Neural cell (in vitro differentiated cells): ENCODE measurements around the gene INTS4. TPM values are rescaled to one million over a fixed set of nuclear protein-coding genes. Genes with fewer than 3 reads are reported as not detected.

ENCODE experiments used
- H2AFZ ChIP-seq: fragments of 200-600, 300-800 bp; sonication (generic), shearing (Covaris generic); 2 replicates; pipeline ENCODE4 v1.6.0; 2014; ENCODE audit warnings: low read depth, mild to moderate bottlenecking, antibody characterized with exemption, low read length, moderate library complexity
- H3F3A ChIP-seq: fragments of 200-600 bp; shearing (Covaris generic); 2 replicates; pipeline ENCODE4 v1.6.1; 2016; ENCODE audit warnings: mild to moderate bottlenecking, moderate library complexity, mixed read lengths, antibody characterized with exemption, low read length; ENCODE audit not compliant: insufficient read depth, poor library complexity, severe bottlenecking
- H3K27ac ChIP-seq: fragments of 200-600, 300-800 bp; sonication (generic), shearing (Covaris generic); 2 replicates; pipeline ENCODE4 v1.5.1; 2014; ENCODE audit warnings: mild to moderate bottlenecking, low read length, moderate library complexity
- H3K27me3 ChIP-seq: fragments of 300-800, 200-600 bp; sonication (generic), shearing (Covaris generic); 2 replicates; pipeline ENCODE4 v1.6.0; 2014; ENCODE audit warnings: mild to moderate bottlenecking, low read depth, low read length, moderate library complexity; ENCODE audit not compliant: insufficient read depth
- H3K36me3 ChIP-seq: fragments of 300-800, 200-600 bp; sonication (generic), shearing (Covaris generic); 2 replicates; pipeline ENCODE4 v1.5.1; 2014; ENCODE audit warnings: mild to moderate bottlenecking, antibody characterized with exemption, low read length, moderate library complexity; ENCODE audit not compliant: insufficient read depth
- H3K4me2 ChIP-seq: fragments of 300-800, 200-600 bp; sonication (generic), shearing (Covaris generic); 2 replicates; pipeline ENCODE4 v1.6.0; 2014; ENCODE audit warnings: mild to moderate bottlenecking, low read length
- H3K4me3 ChIP-seq: fragments of 300-800, 200-600 bp; sonication (generic), shearing (Covaris generic); 2 replicates; pipeline ENCODE4 v1.5.1; 2014; ENCODE audit warnings: mild to moderate bottlenecking, low read length, moderate library complexity
- H3K79me2 ChIP-seq: fragments of 200-600 bp; shearing (Covaris generic); replicated peaks from 2 replicates; pipeline ENCODE4 v1.6.0; 2014; ENCODE audit warnings: mild to moderate bottlenecking, low read length, moderate library complexity; ENCODE audit not compliant: insufficient read depth
- H3K9ac ChIP-seq: fragments of 300-800, 200-600 bp; sonication (generic), shearing (Covaris generic); 2 replicates; pipeline ENCODE4 v1.6.1; 2016; ENCODE audit warnings: mild to moderate bottlenecking, low read length, mixed read lengths
- H3K9me2 ChIP-seq: fragments of 200-600 bp; shearing (Covaris generic); 2 replicates; pipeline ENCODE4 v1.6.1; 2016; ENCODE audit warnings: mild to moderate bottlenecking, low read length, mixed read lengths; ENCODE audit not compliant: insufficient read depth
- H3K9me3 ChIP-seq: fragments of 200-600, 300-800 bp; sonication (generic), shearing (Covaris generic); 2 replicates; pipeline ENCODE4 v1.6.1; 2016; ENCODE audit warnings: mild to moderate bottlenecking, mixed run types, low read length, moderate library complexity, mixed read lengths
- H4K20me1 ChIP-seq: fragments of 200-600 bp; shearing (Covaris generic); 2 replicates; pipeline ENCODE4 v1.6.1; 2016; ENCODE audit warnings: mild to moderate bottlenecking, mixed run types; ENCODE audit not compliant: insufficient read depth
- EP300 ChIP-seq: fragments of 450-650 bp; conservative IDR thresholded peaks from 2 replicates; pipeline ENCODE4 v1.6.1; 2014; ENCODE audit warnings: antibody characterized with exemption, mild to moderate bottlenecking, moderate library complexity; ENCODE audit not compliant: poor library complexity, severe bottlenecking
- EZH2 ChIP-seq: fragments of 200-600, 300-800 bp; shearing (Covaris generic), sonication (generic); IDR thresholded peaks from 2 replicates; pipeline ENCODE4 v1.6.1; 2014; ENCODE audit warnings: antibody characterized with exemption, low read length, borderline replicate concordance, mild to moderate bottlenecking; ENCODE audit not compliant: insufficient read depth, poor library complexity, severe bottlenecking
- MXI1 ChIP-seq: fragments of 450-650 bp; conservative IDR thresholded peaks from 2 replicates; pipeline ENCODE4 v1.6.1; 2014; ENCODE audit warnings: antibody characterized with exemption, mild to moderate bottlenecking; ENCODE audit not compliant: poor library complexity, severe bottlenecking
- POLR2AphosphoS5 ChIP-seq: IDR thresholded peaks from 2 replicates; pipeline ENCODE4 v1.6.1; 2012
- RAD21 ChIP-seq: fragments of 450-650 bp; conservative IDR thresholded peaks from 2 replicates; pipeline ENCODE4 v1.6.1; 2014; ENCODE audit warnings: antibody characterized with exemption, mild to moderate bottlenecking, moderate library complexity
- REST ChIP-seq: IDR thresholded peaks from 2 replicates; pipeline ENCODE4 v1.6.1; 2012; ENCODE audit warnings: borderline replicate concordance
- SMC3 ChIP-seq: fragments of 450-650 bp; conservative IDR thresholded peaks from 2 replicates; pipeline ENCODE4 v1.6.1; 2014; ENCODE audit warnings: antibody characterized with exemption, mild to moderate bottlenecking, moderate library complexity; ENCODE audit not compliant: poor library complexity
- TAF1 ChIP-seq: IDR thresholded peaks from 2 replicates; pipeline ENCODE4 v1.6.1; 2012; ENCODE audit warnings: low read depth
- polyA plus RNA-seq: library from polyadenylated mRNA; depleted of rRNA; stranded (reverse); fragments of >200 nt; gene quantifications from 2 replicates; pipeline ENCODE4 v1.2.3, GENCODE V29; 2014
- TF ChIP-seq, protein P1 (sequence below): fragments of 450-650 bp; IDR thresholded peaks from 2 replicates; pipeline ENCODE4 v1.5.1; 2014; ENCODE audit warnings: antibody characterized with exemption, mild to moderate bottlenecking, moderate library complexity; ENCODE audit not compliant: poor library complexity, severe bottlenecking

INTS4 gene
- polyA plus RNA-seq, 1 donor from 2014 or later = 34.5 TPM

- H3K4me3 ChIP-seq = no peak overlapping the region
- TF ChIP-seq POLR2AphosphoS5 (no peak), MXI1 (no peak), SMC3 (no peak), RAD21 (no peak), EP300 (no peak)
- TF ChIP-seq, protein P1, sequence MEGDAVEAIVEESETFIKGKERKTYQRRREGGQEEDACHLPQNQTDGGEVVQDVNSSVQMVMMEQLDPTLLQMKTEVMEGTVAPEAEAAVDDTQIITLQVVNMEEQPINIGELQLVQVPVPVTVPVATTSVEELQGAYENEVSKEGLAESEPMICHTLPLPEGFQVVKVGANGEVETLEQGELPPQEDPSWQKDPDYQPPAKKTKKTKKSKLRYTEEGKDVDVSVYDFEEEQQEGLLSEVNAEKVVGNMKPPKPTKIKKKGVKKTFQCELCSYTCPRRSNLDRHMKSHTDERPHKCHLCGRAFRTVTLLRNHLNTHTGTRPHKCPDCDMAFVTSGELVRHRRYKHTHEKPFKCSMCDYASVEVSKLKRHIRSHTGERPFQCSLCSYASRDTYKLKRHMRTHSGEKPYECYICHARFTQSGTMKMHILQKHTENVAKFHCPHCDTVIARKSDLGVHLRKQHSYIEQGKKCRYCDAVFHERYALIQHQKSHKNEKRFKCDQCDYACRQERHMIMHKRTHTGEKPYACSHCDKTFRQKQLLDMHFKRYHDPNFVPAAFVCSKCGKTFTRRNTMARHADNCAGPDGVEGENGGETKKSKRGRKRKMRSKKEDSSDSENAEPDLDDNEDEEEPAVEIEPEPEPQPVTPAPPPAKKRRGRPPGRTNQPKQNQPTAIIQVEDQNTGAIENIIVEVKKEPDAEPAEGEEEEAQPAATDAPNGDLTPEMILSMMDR = no peak
- H3K36me3 ChIP-seq = no peaks in the 10 kb centered on the region
- no peaks in the 10 kb centered on the region for H3K9me3 ChIP-seq
- no peaks in the 10 kb centered on the region for H4K20me1 ChIP-seq
- H3K27ac ChIP-seq = no peak overlapping the region
- H2AFZ ChIP-seq = no peak overlapping the region
- no peaks in the 10 kb centered on the region for H3K79me2 ChIP-seq
- no peaks in the 10 kb centered on the region for H3K9me2 ChIP-seq
- H3K27me3 ChIP-seq = no peaks in the 10 kb centered on the region
- no peak overlapping the region for H3K9ac ChIP-seq
- no peak overlapping the region for H3K4me2 ChIP-seq
- no peaks in the 10 kb centered on the region for H3F3A ChIP-seq
Measured at GRCh38 chr11:78038697-78039313, 44.3 kb upstream of the INTS4 start.

- Histone ChIP-seq H2AFZ (no peak overlapping the region), H3K27ac (no peak overlapping the region)
Measured at GRCh38 chr11:78037825-78038620, 43.6 kb upstream of the INTS4 start.

More at GRCh38 chr11:78037825-78038620, 43.6 kb upstream of the INTS4 start:
- no peaks in the 10 kb centered on the region for H3K79me2 ChIP-seq
- no peaks in the 10 kb centered on the region for H3K36me3 ChIP-seq
- no peak overlapping the region for H3K4me2 ChIP-seq
- H3K9me2 ChIP-seq = no peaks in the 10 kb centered on the region
- H3F3A ChIP-seq = no peaks in the 10 kb centered on the region
- no peak overlapping the region for H3K4me3 ChIP-seq
- no peaks in the 10 kb centered on the region for H4K20me1 ChIP-seq
- no peak for TF ChIP-seq EZH2
- TF ChIP-seq RAD21 = no peak
- no peak for TF ChIP-seq MXI1
- TF ChIP-seq, protein P1 = no peak
- TF ChIP-seq REST = no peak
- no peak for TF ChIP-seq POLR2AphosphoS5
- no peak for TF ChIP-seq EP300
- no peak for TF ChIP-seq TAF1
- no peak for TF ChIP-seq SMC3
- no peak overlapping the region for H3K9ac ChIP-seq
- no peaks in the 10 kb centered on the region for H3K9me3 ChIP-seq
- H3K27me3 ChIP-seq = no peaks in the 10 kb centered on the region
